Mucosa of stomach (tissue), 1 donor: Measurements from ENCODE around the gene ZNF174.

Experiments used
- H3K27me3 ChIP-seq: one replicate; pipeline ENCODE4 v1.7.0; 2013; ENCODE audit warnings: mild to moderate bottlenecking, low read length; ENCODE audit not compliant: control insufficient read depth, insufficient read depth
- H3K36me3 ChIP-seq: one replicate; pipeline ENCODE4 v1.7.0; 2013; ENCODE audit warnings: low read length; ENCODE audit not compliant: control insufficient read depth, insufficient read depth
- H3K4me1 ChIP-seq: one replicate; pipeline ENCODE4 v1.7.0; 2013; ENCODE audit warnings: mild to moderate bottlenecking, low read length; ENCODE audit not compliant: control insufficient read depth, insufficient read depth
- H3K4me3 ChIP-seq: one replicate; pipeline ENCODE4 v1.7.0; 2013; ENCODE audit warnings: low read length
- H3K9ac ChIP-seq: one replicate; pipeline ENCODE4 v1.7.0; 2013; ENCODE audit warnings: mild to moderate bottlenecking, low read length, moderate library complexity
- H3K9me3 ChIP-seq: one replicate; pipeline ENCODE4 v1.7.0; 2013; ENCODE audit warnings: mild to moderate bottlenecking, low read length, moderate library complexity; ENCODE audit not compliant: control insufficient read depth
- donor health status: Pancreatic carcinoma.

The ZNF174 gene

GRCh38 chr16:3454631-3455147 is 53.7 kb downstream of the ZNF174 start:
- no peaks in the 10 kb centered on the region for H3K9me3 ChIP-seq
- H3K36me3 ChIP-seq = no peaks in the 10 kb centered on the region
- no peak overlapping the region for H3K4me3 ChIP-seq
- no peaks in the 10 kb centered on the region for H3K27me3 ChIP-seq
- no peak overlapping the region for H3K9ac ChIP-seq
- peaks cover 20% of the 10 kb centered on the region for H3K4me1 ChIP-seq

DNA sequence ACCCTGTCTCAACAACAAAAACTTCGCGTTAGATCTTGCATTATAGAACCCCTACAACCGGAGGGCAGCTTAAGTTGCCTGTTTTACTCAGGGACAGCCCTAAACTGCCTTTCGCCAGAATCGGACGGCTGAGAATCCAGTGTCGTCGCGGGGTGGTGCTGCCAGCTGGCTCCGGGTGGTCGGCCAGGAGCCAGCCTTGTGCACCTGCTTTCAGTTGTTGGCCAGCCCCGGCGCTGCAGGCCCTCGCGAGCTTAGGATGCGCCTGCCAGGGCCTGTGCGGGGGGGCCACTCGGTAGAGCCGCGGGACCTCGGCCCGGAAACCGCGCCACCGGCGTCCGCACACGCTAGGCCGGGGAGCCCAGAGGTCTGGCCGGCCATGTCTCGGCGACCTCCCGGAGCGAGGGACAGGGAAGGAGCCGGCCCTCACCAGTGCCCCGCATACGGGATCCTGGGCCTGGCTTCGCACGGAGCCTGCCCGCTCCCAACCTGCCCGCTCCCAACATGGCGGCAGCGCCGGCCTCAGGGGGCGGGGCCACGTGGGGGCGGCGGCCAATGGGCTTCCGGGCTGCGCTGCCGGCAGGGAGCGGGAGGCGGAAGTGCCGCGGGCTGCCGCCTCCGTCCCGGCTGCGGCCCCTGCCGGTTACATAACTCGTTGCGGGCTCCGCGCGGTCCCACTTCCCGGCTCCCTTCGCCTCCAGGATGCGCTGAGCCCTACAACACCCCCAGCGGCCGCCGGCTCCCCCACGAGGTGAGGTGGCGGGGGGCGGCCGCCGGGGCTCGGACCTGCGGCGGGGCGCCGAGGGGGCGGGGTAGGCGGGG is 56.6 kb downstream of the ZNF174 start:
- no peaks in the 10 kb centered on the region for H3K27me3 ChIP-seq
- peak overlapping the region; percentile 93 for H3K4me3 ChIP-seq
- no peaks in the 10 kb centered on the region for H3K36me3 ChIP-seq
- no peaks in the 10 kb centered on the region for H3K9me3 ChIP-seq
- peaks cover 45% of the 10 kb centered on the region for H3K4me1 ChIP-seq
- peak overlapping the region; percentile 80 for H3K9ac ChIP-seq

DNA sequence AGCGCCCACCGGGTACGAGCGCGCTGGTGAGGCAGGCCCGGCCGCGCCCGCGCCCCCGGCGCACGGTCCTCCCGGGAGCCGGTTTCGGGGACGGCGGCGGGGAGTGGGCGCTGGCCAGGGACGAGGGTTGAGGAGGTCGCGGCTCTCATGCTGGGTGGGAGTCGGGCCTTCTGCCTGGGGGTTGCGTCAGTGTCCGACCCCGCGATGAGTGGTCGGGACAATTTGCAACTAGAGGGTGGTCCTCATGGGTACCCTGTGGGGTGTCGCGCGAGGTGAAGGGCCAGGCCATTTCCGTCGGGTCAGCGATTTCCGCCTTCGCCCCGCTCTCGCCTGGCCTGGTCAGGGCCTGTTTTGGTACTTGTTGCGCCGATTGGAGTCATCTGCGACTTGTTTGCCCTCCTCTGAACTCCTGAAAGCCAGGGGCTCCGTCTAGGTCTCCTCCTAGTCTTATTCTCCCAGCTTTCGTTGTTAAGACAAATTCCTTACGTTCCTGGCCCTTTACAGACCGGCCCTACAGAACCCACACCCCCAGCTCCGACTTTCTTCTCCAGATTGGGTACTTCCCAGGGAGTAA is 57.4 kb downstream of the ZNF174 start:
- peak overlapping the region; percentile 80 for H3K9ac ChIP-seq
- H3K4me3 ChIP-seq = peak overlapping the region; percentile 63
- no peaks in the 10 kb centered on the region for H3K9me3 ChIP-seq
- no peaks in the 10 kb centered on the region for H3K27me3 ChIP-seq
- peaks cover 45% of the 10 kb centered on the region for H3K4me1 ChIP-seq
- H3K36me3 ChIP-seq = no peaks in the 10 kb centered on the region

DNA sequence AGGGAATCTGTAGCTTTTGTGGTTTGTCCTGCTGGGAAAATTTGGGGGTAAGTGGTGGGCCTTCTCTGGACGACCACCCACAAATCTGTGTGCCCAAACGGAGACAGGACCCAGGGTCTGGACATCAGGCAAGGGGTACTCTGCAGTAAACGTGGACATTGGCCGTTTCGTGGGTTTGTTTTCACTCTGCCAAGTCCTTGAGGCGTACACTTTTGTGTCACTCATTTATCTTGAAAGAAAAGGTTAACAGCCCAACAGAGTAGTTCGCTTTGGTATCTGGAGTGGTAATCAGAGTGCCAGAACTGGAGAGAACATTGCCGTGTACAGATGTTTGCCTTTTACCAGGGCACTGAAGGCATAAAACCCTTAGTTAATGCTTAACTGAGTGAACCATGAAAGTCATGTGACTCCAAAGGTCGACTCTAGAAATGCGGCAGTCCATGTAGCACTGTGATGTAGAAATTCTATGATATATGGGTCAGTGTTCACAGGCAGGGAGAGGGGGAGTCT is 57.9 kb downstream of the ZNF174 start:
- Histone ChIP-seq H3K9ac (peak overlapping the region; percentile 80), H3K9me3 (no peaks in the 10 kb centered on the region), H3K4me1 (peaks cover 45% of the 10 kb centered on the region), H3K4me3 (peak overlapping the region; percentile 63), H3K27me3 (no peaks in the 10 kb centered on the region), H3K36me3 (no peaks in the 10 kb centered on the region)
